NCI-H1105 treated with DMSO at 0.1 percent for 48 hours (cell line): ENCODE results near the gene RND3.

Experiments
- DNase-seq: peaks from one replicate; lab custom pipeline; 2025; lab: John Stamatoyannopoulos, UW

RND3 gene

DNA sequence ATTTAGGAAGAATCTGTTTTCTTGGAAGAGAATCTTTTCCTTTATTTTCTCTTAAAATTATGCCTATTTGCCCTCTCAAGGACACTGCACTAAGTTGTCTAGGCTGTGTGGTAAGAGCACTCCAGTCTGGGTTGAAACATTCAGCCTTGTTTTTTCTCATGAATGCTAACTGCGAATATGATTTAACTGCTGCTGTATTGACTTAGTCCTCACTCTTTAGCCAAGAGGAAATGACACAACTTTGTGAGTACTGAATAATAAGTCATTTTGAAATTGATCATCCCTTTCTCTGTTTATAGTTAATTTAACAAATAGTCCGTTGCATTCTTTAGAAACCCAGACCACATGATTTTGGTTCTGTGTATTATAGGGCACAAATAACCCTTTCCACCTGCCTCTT, 4.5 kb upstream of the RND3 start:
- no peak for DNase-seq

DNA sequence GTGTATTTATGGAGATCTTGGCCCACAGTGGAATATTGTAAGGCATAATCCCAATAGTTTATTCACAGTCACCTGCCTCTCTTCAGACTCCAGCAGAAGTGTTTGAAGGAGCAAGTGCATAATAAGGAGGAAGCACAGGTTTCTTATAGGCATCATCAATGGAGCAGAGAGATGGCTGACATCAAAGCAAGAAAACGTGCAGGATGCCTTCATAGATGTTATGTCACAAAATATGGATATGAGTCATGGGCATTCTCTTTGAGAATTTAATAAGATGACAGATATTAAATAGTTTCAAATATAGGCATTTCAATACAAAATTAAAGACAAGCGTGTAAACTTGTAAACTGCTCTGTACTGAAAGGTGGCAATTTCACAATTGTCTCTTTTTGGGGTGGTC, 4.0 kb upstream of the RND3 start:
- no peak for DNase-seq

DNA sequence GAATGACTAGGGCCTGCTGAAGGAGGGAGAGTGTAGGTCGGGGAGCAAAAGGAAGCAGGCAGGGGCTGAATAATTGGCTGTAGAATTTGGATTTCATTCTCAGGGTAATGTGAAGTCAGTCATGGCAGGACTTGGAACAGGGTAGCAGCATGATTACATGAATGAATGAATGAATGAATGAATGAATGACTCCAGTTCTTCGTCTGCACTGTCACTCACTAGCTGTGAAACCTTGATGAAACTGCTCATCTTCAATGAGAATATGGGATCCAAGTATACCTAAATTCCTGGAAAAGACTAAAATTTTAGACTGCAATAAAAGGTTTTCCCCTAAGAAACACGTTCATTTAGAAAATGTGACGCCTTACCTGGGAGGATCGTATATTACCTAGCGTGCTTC, 3.0 kb upstream of the RND3 start:
- DNase-seq, result no peak

DNA sequence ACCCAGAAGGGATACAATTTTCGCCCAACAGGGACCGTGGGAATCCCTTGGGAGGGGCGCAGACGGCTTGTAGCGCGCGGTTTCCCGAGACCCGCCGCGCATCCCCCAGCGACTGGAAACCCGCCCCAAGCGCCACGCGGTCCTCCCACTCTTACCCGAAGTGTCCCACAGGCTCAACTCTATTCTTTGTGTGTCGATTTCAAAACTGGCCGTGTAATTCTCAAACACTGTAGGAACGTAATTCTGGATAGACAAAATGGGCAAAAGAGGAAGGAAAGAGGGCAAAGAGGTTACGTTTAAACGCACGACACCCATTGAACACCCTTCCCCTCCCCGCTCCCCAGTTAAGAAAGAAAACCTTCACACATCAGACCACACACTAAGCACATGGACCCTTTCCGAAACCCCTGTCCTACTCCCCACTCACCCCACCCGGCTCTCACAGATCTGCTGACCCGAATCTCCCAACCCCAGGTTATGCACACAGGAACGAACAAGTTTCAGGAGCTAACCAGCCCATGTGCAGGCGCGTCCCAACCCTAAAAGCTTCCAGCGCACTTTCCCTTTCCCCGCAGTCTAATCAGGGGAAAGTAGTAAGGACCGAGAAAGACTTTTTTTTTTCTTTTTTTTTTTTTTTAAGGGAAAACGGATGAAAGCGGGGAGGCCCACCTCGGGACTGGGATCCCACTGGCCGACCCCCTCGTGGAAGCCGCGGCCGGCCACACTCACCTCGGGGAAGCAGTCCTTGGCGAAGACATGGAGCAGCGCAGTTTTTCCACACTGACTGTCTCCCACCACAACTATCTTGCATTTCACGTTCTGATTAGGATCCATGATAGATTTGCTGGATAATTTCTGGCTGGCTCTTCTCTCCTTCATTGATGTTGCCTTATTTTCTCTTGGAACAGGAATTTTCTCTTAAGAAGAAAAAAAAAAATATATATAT, 655 bp downstream of the RND3 start:
- DNase-seq, result peak; percentile 52

DNA sequence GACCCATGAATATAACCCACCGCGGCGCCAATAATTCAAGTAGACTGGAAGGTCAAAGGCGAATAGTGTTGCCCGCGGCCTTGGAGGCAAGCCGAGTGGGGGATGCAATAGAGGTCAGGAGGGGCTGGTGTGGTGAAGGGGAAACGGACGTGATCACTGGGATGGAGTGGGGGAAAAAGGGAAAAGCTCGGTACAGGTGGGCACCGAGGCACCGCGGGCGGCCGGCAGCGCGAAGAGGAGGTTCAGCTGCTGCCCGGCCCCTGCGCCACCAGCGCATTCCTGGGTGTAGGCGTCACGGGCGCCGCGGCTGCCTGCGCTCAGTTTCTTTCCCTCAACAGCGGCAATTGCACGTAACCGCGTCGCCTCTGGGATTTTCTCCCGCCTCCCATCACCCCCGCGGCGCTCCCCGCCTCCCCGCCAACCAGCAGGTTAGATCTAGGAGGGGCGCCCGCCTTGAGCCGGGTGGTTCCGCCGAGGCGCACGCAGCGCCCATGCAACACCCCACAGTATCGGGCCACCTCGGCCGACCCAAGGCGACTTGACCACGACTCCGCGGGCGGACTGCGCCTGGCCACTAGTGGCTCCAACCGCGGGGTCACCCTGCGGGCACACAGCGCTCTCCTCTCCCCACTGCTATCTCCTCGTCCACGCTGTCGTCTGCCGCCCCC, 1.5 kb downstream of the RND3 start:
- peak; percentile 74 for DNase-seq

DNA sequence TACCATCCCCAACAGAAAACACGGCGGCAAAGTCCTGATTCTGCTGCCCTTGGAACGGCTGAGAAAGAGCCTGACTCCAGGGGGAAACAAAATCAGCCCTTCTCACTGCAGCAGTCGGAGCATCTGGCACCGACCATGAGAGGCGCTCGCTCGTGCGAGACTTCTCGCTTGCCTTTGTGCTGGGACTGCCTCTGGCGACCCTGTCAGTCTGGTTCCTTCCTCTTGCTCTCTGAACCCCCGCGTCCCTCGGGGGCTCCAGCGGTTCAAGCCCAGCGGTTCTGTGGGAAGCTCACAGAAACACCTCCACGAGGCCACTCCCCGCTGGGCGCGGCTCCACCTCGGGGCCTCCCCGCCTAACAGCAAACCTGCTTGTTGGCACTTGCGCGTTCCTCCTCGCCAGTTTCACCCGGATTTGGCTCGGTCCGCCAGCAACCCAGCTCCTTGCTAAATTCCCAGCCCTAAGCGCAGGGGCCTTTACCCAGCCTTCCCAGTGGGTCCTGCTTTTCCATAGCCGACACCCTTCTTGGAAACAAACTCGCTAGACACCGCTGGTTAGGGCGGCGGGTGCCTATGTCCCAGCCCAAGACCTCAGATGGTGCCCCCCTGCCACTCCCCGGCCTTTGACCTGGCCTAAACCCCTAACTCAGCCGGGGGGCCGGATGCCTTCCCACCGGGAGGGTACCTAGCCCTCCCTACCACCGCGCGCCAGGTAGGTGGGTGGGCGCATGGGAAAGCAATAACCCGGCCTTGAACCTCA, 2.2 kb downstream of the RND3 start:
- DNase-seq, result peak; percentile 81

DNA sequence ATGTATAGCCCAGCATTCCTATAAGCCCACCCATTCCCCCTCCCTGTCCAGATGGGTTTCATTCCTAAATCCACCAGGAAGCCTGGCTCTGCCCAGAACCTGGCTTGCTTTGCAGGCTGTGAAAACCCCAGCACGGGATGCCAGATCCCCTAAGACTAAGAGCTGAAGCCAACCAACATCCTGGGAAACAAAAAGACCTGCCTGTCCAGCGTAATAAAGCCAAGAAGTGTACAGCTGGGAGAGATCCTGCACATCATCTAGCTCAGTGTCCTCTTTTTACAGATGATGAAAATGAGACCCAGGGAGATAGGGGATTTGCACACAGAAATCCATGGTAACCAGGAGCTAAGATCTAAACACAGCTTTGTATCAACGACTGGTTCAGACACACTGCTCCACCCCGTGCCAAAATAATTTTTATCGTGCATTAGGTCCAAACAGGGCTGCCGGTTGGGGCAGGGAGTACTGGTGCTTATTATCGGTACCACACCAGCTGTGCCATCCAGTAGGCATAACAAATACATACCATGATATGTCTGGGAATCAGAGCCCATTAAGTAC, 2.9 kb downstream of the RND3 start:
- no peak for DNase-seq

DNA sequence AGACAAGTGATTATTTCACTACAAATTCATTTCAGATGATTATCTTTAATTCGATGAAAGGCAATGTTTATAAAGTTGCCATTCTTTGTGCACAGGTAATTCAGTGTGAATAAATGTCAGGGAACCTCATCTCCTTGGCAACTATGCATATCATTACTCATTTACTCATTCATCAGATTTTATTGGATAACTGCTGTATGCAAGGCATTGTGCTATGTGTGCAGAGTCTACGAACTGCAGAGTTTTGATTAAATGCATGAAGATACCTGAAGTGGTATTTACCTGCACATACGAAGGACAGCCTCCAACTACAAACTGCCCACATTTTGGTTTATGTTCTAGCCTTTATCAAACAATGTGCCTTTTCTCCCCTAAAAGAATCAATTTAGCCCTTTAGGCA, 3.5 kb downstream of the RND3 start:
- no peak for DNase-seq

DNA sequence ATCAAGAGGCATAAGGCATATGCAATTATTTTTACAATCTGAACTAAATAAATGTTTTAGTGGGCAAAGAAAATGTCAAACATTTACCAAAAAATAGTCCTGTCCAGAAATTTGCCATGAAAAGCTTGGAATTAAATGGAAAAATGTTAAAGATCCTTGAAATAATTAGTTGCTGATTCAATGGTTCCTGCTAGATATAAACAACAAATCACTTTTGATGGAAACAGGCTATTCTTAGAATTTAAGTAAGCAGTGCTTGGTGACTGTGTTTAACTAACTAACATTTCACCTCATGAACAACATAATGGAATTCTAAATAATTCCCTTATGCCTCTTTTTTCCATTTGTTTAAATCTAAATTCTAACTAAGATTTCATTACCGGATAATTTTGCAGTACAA, 3.9 kb downstream of the RND3 start:
- DNase-seq, result no peak

DNA sequence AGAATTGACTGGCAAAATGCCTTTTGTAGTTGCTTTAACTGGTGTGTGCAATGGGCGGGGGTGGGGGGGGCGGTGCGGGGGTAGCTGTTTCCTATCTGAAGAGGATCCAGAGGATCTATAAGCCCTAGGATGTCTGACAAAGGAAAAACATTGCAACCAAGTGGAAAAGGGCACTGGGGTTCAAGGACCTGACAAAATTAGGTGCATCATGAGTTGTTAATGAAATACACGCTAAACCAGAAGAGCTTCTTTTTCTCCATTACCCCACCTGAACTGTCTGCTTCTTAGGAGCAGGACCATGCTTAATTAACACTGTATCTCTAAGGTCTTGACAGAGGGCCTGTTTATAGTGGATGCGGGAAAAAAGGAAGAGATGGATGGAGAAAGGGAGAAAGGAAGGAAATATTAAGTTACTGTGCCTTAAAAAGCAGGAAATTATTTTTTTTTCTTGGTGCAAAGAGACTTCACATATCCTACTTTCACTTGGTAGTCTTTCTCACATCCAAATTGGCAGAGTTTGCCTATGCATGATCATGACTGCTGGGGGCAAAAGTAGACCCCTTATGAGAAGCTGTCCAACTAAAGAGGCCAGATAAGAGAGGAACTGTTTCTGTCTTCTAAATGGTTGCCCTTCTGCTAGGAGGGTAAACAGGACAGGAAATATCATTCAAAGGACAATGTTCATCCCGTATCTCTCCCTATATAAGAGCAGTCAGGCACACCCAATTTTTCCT, 4.6 kb downstream of the RND3 start:
- DNase-seq, result no peak

DNA sequence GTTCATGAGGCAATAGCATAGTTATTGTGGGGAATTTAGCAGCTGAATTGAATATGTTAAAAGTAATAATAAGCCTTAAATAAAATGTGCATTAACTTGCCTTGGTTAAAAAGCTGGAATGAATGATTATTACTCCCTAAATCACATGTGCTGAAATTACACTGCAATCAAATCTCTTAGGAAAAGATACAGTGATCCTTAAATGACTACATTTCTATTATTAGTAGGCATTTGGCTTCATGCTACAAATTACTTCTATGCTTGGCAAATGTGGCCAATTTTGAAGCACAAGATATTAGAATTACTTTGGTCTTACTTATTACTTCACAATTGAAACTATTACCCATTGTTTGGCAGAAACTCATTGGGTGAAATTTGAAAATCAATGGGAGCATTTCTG, 5.4 kb downstream of the RND3 start:
- DNase-seq, result no peak

DNA sequence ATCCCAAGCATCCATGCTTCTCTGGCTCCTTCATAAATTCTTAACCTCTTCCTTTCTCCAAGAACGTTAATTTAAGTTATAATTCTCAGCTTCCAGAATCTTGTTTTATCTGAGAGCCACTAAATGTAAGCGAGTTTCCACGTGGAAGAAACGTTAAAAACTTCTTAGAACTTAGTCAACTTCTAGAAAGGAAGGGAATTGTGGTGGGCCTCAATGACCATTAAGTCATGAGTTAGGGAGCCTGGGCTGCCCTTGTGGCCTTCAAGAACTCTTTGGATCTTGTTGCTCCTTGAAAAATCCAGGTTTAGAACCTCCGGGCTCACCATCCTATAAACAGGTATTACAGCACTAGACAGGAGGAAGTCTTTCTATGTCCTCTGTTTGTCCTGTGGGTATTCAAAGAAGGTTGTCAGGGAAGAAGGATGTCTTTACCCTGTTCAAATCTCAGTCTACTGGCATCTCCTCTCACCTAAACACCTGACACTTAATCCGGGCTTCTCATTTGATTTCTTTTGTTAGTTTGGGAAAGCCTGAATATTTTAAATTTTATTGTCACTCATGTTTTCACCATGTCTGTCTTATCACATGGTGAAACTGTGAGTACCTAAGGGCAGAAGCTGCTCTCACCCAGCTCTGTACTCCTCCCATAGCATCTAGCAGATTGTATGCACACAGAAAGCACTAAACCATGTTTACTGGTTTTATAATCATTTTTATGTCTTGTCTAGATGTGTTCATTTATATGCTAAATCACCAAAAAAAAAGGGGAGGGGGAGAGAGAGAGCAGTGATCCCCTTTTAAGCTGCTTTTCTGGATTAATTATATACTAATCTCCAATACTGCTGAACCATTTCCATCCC, 6.3 kb downstream of the RND3 start:
- no peak for DNase-seq

DNA sequence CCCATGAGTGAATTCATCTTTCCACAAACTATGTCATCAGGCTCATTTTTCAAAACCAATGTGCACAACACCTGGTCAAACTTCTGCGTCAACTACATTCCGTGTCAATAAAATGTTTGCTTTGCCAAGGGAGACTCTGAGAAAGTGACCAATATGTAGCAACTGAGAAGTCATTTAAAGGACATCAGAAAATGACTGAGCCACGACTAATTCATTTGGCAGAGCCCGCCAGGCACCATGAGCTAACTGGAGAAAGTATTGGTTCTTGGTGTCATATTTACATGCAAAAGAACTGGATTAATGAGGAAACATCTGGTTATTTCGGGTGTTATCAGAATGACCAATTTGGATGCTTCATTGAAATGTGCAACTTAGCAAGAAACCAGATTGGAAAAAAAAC, 7.2 kb downstream of the RND3 start:
- DNase-seq, result no peak

DNA sequence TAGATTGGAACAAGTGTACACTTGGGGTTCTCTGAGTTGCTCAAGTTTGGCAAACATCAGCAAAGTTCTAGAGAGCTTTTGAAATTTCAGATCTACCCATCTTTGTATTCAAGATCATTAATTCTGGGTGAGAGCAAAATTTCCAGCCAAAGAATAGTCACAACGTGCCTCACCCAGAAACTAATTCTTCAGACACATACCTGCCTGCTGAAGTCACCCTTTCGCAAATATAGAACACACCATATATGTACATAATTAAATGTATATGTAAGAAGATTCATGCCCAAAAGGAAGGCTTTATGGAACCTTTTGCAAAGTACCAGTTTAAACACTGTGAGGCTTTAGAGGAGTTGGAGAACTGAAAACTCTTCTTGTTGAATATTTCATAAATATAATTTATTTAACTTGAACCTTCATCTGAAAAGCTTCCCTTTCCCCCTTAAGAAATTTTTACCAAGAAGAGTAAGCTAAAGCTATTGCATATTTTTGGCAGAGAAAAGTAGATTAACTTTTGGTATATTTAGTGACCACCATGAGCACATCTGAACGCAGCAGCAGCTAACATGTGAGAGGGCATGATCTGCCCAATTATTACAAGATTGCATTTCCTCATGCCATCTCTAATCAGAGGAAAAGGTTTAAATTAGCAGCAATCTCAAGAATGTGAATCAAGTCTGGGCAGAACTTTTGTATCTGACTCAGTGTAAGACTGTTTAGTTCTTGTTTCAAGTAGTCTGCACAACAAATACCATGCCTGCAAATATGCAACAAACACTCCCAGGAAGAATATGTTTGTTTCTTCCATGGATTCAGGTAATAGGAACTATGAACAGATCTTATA, 8.2 kb downstream of the RND3 start:
- no peak for DNase-seq

DNA sequence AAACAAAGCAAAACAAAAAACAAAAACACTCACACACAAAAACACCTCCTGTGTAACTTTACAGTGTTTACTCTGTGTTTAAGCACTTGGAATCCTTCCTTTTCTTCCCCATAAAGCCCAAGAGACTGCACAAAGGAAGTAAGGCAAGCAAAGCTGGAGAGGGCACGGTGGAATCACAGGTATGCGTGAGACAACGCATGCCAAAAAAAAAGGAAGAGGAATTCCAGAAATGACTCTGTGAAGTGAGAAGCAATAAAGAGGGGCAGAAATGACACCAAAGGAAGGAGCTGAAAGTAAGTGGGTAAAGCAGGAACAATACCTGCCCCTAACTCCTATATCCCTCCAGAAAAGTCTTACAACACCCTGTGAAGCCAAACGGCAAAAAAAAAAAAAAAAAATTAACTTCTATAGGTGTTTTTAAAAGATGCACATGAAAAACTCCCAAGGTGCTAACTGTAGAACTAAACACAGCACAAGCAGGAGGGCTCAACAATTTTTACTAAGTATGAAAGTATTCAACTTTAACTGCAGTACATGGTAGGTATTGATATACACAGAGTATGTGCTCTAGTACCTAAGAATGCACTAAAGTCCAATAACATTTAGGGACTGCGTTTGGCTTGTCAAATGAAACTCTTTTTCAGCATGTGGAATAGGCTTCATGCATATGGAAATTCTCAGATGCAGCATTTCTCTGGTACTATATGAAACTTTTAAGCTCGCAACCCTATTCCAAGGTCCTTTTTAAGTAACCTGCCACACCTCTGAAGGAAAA, 9.1 kb downstream of the RND3 start:
- DNase-seq, result no peak

DNA sequence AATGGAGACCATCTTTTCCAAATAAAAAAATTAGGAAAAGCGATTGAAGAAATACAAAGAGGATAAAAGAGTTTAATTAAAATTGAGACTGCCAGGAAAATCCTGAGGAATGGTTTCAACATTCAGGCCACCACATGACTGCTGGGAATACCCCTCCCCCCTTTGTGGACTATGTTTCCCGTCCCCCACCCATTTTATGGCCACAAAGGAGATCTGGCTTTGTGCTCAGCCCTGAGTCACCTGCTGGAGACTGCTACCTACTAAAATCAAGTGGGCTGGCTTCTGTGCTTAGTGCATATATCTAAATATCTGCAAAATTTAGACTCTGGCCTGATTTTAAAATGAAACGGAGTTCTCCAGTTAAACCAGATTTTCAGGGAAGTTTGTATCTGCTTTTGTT, 10.1 kb downstream of the RND3 start:
- DNase-seq, result no peak

DNA sequence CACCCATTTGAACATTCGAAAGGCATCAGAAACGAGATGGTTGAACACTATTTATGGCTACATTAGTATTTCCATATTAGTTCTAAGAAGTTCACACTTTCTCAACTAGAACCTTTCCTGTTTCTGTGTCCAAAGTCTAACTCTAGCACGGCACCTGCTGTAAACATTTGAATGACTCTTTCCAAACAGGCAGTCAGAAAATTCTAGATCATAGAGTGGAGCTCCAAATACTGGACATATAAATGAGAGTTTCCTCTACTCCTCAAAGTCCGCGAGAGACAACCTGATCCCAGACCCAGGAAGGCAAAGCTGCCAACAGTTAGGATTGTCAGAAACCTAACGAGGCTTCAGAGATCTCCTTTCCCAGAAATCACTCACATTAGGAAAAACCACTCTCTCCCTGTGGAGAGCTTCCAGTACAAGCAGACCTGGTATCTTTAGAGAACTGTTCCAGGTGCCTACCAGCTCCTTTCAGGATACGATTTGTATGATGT, 10.6 kb downstream of the RND3 start:
- DNase-seq, result no peak

DNA sequence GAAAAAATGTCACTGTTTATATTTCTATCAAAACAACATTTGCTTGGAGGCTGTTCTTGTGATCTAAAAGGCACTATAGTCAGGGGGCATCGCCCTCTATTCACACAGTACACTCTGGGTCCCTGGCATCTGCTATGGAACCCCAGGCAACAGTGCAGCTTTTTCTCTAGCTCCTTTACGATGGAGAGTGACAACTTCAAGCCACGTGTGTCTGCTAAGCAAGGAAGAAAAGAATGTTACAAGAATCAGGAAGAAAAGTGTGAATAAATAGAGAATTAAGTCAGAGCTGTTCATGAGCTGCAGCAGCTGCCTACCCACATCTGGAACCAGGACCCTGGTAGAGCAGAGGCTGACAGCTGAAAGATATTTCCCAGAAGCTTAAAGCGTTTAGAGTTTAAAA, 11.2 kb downstream of the RND3 start:
- DNase-seq, result no peak
